Testis (tissue), 3 donors: ENCODE measurements around the gene AGBL4. TPM values are rescaled to one million over a fixed set of nuclear protein-coding genes. Genes with fewer than 3 reads are reported as not detected.

Source experiments
- DNase-seq: peaks from one replicate; pipeline ENCODE4 v3.0.0-alpha.2; 2019
- H3K27ac ChIP-seq, 2 donors: fragments of 200-600 bp; sonication (generic); one replicate each; pipeline ENCODE4 v1.5.1; 2019
- H3K27me3 ChIP-seq: fragments of 200-600 bp; sonication (generic); one replicate; pipeline ENCODE4 v1.5.1; 2019
- H3K36me3 ChIP-seq: fragments of 200-600 bp; sonication (generic); one replicate; pipeline ENCODE4 v1.5.1; 2017; ENCODE audit warnings: low read depth; ENCODE audit errors: missing control alignments
- H3K4me1 ChIP-seq: fragments of 200-600 bp; sonication (generic); one replicate; pipeline ENCODE4 v1.5.1; 2019
- H3K4me3 ChIP-seq, 2 donors: fragments of 200-600 bp; sonication (generic); one replicate each; pipeline ENCODE4 v1.5.1; 2017 to 2019
- H3K9me3 ChIP-seq: fragments of 200-600 bp; sonication (generic); one replicate; pipeline ENCODE4 v1.5.1; 2017
- POLR2A ChIP-seq: fragments of 450-650 bp; IDR thresholded peaks from one replicate; pipeline ENCODE4 v1.6.1; 2017; ENCODE audit warnings: antibody characterized with exemption, mild to moderate bottlenecking, moderate library complexity
- WGBS, 2 donors: methylation state at CpG; one replicate each; pipeline ENCODE4 v1.1.5; 2018; 5-methylcytosine and 5-hydroxymethylcytosine counted together
- intact Hi-C: fragments of 100-400 bp; cut with DNase I; formaldehyde crosslinking; loops from one replicate; pipeline ENCODE4 v1.15.1; 2023; ENCODE audit warnings: low total_unique reads
- polyA plus RNA-seq: library from polyadenylated mRNA; stranded (reverse); fragments of 350-450 nt; fragmentation: Illumina TruSeq; extraction: RNeasy Lipid Tissue Mini Kit (QIAGEN cat#74804); gene quantifications from one replicate; pipeline ENCODE4 v1.2.3, GENCODE V29; 2014; ENCODE audit warnings: low read depth, low replicate concordance; ENCODE audit not compliant: insufficient read depth
- total RNA-seq, 2 donors: library from RNA; depleted of rRNA; stranded (reverse); fragments of >200 nt; gene quantifications; one replicate each; pipeline ENCODE4 v1.2.3, GENCODE V29; 2016
- TF ChIP-seq, protein P1 (sequence below), 3 experiments: fragments of 450-650 bp in 2 of 3; fragments of 200-600 bp in 1 of 3; sonication (generic) in 1 of 3; IDR thresholded peaks; one replicate each; pipeline ENCODE4 v1.5.1; 2016 to 2019; ENCODE audit warnings: antibody characterized with exemption in 3 of 3, mild to moderate bottlenecking in 2 of 3, moderate library complexity in 1 of 3

AGBL4 gene
- total and polyA plus RNA-seq, 3 donors from 2014 or later, result 3.3 to 6.9 (median 5.8) TPM

DNA sequence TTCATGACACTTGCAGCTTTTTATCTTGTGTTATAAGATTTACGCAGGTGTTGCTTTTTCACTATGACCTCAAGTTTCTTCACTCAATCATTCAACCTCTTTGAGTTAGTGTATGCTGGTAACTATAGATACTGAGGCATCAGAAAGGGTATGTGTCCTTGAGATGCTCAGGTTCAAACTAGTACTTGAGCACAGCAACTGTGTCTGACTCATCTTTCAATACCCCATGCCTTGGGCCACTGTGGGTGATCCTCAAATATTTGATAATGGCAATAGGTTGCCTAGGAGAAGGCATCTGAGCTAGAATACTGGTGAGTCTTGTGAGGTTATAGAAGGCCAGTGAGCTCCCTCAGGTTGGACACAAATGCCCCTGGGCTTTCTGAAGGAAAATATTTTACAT is 1463.6 kb downstream of the AGBL4 start:
- Histone ChIP-seq H3K36me3 (no peaks in the 10 kb centered on the region), H3K4me3 (no peak overlapping the region), H3K4me1 (no peaks in the 10 kb centered on the region), H3K9me3 (no peaks in the 10 kb centered on the region), H3K27me3 (no peaks in the 10 kb centered on the region), H3K27ac (no peak overlapping the region)
- WGBS, 2 donors, result 92 to 93% methylated on average over 1 of the region's 1 CpG
- DNase-seq, result no peak
- no peak for TF ChIP-seq POLR2A
- TF ChIP-seq, protein P1, sequence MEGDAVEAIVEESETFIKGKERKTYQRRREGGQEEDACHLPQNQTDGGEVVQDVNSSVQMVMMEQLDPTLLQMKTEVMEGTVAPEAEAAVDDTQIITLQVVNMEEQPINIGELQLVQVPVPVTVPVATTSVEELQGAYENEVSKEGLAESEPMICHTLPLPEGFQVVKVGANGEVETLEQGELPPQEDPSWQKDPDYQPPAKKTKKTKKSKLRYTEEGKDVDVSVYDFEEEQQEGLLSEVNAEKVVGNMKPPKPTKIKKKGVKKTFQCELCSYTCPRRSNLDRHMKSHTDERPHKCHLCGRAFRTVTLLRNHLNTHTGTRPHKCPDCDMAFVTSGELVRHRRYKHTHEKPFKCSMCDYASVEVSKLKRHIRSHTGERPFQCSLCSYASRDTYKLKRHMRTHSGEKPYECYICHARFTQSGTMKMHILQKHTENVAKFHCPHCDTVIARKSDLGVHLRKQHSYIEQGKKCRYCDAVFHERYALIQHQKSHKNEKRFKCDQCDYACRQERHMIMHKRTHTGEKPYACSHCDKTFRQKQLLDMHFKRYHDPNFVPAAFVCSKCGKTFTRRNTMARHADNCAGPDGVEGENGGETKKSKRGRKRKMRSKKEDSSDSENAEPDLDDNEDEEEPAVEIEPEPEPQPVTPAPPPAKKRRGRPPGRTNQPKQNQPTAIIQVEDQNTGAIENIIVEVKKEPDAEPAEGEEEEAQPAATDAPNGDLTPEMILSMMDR (IDR thresholded peaks at IDR 0.05), result no peak
- intact Hi-C loops, result no loop called here

DNA sequence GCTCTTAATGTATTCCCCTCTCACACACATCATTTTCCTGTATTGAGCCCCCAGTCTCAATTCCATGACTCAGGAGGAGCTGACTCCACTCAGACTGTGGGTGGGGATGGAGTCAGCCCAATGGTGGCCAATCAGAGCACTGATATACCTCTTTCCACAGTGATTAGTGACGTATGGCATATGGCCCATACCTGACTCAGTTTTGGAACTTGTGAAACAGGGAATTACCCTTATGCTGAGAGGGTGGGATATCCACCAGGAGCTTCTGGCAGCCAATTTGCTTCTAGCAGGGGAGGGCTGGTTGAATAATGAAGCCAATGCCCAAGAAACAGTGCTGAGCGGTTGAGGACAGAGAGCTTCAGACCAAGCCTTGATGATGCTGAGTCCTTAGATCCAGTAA is 1465.4 kb downstream of the AGBL4 start:
- H3K4me3 ChIP-seq, result no peak overlapping the region
- H3K27ac ChIP-seq, result no peak overlapping the region
- no peaks in the 10 kb centered on the region for H3K27me3 ChIP-seq
- DNase-seq, result no peak
- TF ChIP-seq, protein P1 (IDR thresholded peaks at IDR 0.05), result no peak
- TF ChIP-seq POLR2A, result no peak
- 94 to 96% methylated on average over 2 of the region's 2 CpGs for WGBS, 2 donors
- H3K9me3 ChIP-seq, result no peaks in the 10 kb centered on the region
- intact Hi-C loops, result no loop called here
- H3K4me1 ChIP-seq, result no peaks in the 10 kb centered on the region
- no peaks in the 10 kb centered on the region for H3K36me3 ChIP-seq

DNA sequence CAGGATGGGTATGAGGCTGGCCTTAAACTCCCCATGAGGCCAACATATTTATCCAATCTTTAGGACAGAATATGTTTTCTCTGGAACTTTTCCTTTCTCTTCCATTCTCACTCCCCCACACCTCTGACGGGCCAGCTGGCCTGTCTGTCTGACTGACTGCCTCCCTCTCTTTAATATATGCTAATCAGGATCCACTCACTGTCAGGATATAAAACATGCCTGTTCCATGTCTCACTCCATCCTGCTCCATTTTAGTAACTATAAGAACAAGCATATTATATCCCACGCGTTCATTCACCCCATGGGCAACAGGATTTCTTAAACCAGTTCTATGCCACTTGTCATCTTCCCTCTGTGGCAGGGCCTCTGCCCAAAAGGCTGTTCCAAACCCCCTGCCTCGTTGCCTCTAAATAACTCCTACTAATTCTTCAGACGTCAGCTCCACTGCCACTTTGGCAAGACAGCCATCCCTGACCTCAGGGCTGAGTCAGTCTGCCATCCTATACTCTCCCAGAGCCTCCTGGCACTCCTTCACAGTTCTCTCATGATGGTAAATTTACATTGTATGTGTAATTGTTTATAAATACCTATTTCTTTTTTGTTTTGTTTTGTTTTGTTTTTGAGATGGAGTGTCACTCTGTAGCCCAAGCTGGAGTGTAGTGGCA is 1467.4 kb downstream of the AGBL4 start:
- intact Hi-C loops, result no loop called here
- Histone ChIP-seq H3K27ac (no peak overlapping the region), H3K27me3 (no peaks in the 10 kb centered on the region), H3K9me3 (no peaks in the 10 kb centered on the region), H3K4me1 (no peaks in the 10 kb centered on the region), H3K4me3 (no peak overlapping the region), H3K36me3 (no peaks in the 10 kb centered on the region)
- 75 to 82% methylated on average over 5 of the region's 5 CpGs for WGBS, 2 donors
- no peak for TF ChIP-seq POLR2A
- TF ChIP-seq, protein P1 (IDR thresholded peaks at IDR 0.05), result no peak
- DNase-seq, result no peak

DNA sequence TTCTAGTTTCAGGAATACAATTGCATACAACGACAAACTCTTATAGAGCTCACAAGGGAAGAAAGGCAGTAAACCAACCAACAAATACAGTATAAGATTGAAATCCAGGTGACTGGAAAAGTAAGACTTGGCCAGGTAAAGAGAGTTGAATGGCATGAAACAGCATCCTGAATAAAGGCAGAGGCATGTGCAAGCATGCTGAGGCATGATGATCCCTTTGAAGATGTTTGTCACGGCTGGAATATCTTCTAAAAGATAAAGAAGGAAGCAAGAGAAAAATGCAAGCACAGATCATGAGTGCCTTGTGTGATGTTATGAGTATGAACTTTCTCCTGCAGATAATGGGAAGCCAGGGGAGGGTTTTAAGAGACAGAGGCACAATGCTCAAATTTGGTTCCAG is 1468.5 kb downstream of the AGBL4 start:
- WGBS, 2 donors, result 80 to 86% methylated on average over 2 of the region's 2 CpGs
- intact Hi-C loops, result no loop called here
- no peak overlapping the region for H3K27ac ChIP-seq
- H3K4me1 ChIP-seq, result no peaks in the 10 kb centered on the region
- TF ChIP-seq, protein P1 (IDR thresholded peaks at IDR 0.05), result no peak
- TF ChIP-seq POLR2A, result no peak
- H3K4me3 ChIP-seq, result no peak overlapping the region
- H3K36me3 ChIP-seq, result no peaks in the 10 kb centered on the region
- no peaks in the 10 kb centered on the region for H3K27me3 ChIP-seq
- no peak for DNase-seq
- H3K9me3 ChIP-seq, result no peaks in the 10 kb centered on the region

DNA sequence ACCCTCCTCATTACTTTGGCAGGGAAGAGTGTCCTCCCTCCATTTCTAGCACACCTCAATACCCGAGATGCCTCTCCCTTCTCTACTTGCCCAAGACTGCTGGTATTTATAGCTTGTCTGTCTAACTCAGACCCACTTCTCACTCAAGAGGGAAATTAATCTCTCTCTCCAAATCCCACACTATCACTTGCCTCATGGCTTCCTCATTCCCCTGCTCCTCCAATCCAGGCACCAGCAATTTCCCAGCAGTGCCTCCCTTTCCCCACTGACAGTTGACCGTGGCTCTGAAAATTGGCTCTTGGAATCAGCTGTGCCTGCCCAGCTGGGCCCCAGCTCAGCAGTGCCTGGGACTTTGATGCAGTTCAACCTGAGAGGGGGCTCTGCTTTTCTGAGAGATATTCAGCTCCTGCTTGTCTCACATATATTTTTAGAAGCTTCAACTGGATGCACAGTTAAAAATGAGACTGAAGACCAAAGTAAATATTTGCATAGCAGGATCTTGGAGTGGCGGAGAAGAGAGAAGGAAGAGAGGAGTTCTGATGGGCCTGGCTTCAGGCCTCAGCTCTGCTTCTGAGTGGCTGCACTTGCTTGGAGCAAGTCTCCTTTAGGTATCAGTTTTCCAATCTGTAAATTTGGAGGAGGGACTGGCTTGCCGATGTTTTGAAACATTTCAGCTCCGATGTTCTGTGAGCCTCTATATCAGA is 1470.7 kb downstream of the AGBL4 start:
- Histone ChIP-seq H3K4me1 (no peaks in the 10 kb centered on the region), H3K4me3 (no peak overlapping the region), H3K27ac (no peak overlapping the region), H3K9me3 (no peaks in the 10 kb centered on the region), H3K36me3 (no peaks in the 10 kb centered on the region), H3K27me3 (no peaks in the 10 kb centered on the region)
- DNase-seq, result no peak
- TF ChIP-seq, protein P1 (IDR thresholded peaks at IDR 0.05), result no peak
- TF ChIP-seq POLR2A, result no peak
- WGBS, 2 donors, result 63 to 69% methylated on average over 5 of the region's 5 CpGs
- intact Hi-C loops, result no loop called here
